ENCODE measurements around the gene SPR.

DNA sequence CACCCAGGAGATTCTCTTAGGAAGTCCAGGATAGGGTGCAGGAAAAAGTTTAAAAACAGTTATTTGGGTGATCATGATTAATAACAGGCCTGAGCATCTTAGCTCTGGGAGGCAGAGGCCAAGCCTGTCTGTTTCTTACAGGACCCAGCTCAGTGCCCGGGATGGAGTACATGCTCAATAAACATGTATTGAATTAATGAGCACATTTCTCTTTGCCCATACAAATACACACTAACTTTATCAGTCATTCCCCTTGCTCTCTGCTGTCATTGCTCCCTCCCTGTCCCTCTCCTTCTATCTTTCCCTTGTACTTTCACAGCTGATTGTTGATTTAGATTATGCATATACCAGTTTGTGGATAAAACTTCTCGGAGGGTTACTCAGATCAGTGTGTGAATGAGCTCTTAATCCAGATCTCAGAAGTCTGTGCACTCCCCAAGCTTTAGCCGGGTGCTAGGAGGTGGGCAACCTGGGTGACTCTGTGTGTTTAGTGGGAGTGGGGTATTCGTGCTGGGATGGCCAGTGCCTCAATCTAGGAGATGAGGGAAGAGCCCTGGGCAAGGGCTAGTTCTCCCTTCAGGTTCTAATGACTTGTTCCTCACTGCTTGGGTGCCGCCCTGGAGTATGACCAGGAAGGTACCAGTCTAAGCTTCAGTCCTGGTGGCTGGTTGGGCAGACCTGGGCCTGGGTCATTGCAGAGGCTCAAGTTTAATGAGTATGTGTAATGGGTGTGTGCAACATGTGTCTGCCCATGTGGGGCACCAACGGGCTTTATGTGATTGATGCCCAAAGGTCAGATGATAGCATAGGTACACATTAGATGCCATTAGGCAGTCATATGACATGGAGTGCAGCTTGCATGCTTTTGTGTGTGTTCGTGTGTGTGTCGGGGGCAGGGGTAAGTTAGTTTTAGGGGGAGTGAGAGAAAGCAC, 40.7 kb downstream of the SPR start:
- TF ChIP-seq, protein P1, sequence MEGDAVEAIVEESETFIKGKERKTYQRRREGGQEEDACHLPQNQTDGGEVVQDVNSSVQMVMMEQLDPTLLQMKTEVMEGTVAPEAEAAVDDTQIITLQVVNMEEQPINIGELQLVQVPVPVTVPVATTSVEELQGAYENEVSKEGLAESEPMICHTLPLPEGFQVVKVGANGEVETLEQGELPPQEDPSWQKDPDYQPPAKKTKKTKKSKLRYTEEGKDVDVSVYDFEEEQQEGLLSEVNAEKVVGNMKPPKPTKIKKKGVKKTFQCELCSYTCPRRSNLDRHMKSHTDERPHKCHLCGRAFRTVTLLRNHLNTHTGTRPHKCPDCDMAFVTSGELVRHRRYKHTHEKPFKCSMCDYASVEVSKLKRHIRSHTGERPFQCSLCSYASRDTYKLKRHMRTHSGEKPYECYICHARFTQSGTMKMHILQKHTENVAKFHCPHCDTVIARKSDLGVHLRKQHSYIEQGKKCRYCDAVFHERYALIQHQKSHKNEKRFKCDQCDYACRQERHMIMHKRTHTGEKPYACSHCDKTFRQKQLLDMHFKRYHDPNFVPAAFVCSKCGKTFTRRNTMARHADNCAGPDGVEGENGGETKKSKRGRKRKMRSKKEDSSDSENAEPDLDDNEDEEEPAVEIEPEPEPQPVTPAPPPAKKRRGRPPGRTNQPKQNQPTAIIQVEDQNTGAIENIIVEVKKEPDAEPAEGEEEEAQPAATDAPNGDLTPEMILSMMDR (IDR thresholded peaks at IDR 0.05), result no peak
- no peak for TF ChIP-seq ZFP36 (IDR thresholded peaks at IDR 0.05; ENCODE audit: borderline replicate concordance, partially characterized antibody)
- TF ChIP-seq CEBPB (IDR thresholded peaks at IDR 0.05), result no peak
- TF ChIP-seq EP300 (IDR thresholded peaks at IDR 0.05), result no peak
- no peak for TF ChIP-seq SMC3 (IDR thresholded peaks at IDR 0.05)
- TF ChIP-seq RCOR1 (IDR thresholded peaks at IDR 0.05; ENCODE audit: low read depth, low read length), result no peak
- TF ChIP-seq ZC3H11A (IDR thresholded peaks at IDR 0.05), result no peak
- TF ChIP-seq, protein P2, sequence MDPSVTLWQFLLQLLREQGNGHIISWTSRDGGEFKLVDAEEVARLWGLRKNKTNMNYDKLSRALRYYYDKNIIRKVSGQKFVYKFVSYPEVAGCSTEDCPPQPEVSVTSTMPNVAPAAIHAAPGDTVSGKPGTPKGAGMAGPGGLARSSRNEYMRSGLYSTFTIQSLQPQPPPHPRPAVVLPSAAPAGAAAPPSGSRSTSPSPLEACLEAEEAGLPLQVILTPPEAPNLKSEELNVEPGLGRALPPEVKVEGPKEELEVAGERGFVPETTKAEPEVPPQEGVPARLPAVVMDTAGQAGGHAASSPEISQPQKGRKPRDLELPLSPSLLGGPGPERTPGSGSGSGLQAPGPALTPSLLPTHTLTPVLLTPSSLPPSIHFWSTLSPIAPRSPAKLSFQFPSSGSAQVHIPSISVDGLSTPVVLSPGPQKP (IDR thresholded peaks at IDR 0.05; ENCODE audit: low read depth, low read length), result no peak
- TF ChIP-seq JUNB (IDR thresholded peaks at IDR 0.05), result no peak

Measured in A549 (cell line).